KMS-11 (cell line): Measurements from ENCODE around the gene CADPS2.
"Not testable (repeated sequence)": the region's sequence is repeated elsewhere in the genome, so short reads cannot be mapped to it uniquely, and the experiment has no call there.

Experiments used
- H2AFZ ChIP-seq: fragments of 200-600 bp; sonication (generic); 2 replicates; pipeline ENCODE4 v1.6.1; 2016; ENCODE audit warnings: antibody characterized with exemption, mixed run types, low read depth
- H3K27ac ChIP-seq: fragments of 200-600 bp; sonication (generic); 2 replicates; pipeline ENCODE4 v1.6.1; 2016; ENCODE audit warnings: mild to moderate bottlenecking, mixed run types
- H3K27me3 ChIP-seq: fragments of 200-600 bp; sonication (generic); 2 replicates; pipeline ENCODE4 v1.6.1; 2017; ENCODE audit warnings: mild to moderate bottlenecking, low read depth, mixed run types, moderate library complexity; ENCODE audit not compliant: insufficient read depth
- H3K36me3 ChIP-seq: fragments of 200-600 bp; sonication (generic); 2 replicates; pipeline ENCODE4 v1.6.1; 2017; ENCODE audit warnings: mild to moderate bottlenecking, mixed run types; ENCODE audit not compliant: insufficient read depth
- H3K4me1 ChIP-seq: fragments of 200-600 bp; sonication (generic); 2 replicates; pipeline ENCODE4 v1.6.1; 2016; ENCODE audit warnings: mild to moderate bottlenecking, low read depth, mixed run types; ENCODE audit not compliant: poor library complexity, severe bottlenecking
- H3K4me2 ChIP-seq: fragments of 200-600 bp; sonication (generic); 2 replicates; pipeline ENCODE4 v1.7.0; 2016; ENCODE audit warnings: mild to moderate bottlenecking, mixed run types
- H3K4me3 ChIP-seq: fragments of 200-600 bp; sonication (generic); IDR thresholded peaks from 2 replicates; pipeline ENCODE4 v1.6.1; 2017; ENCODE audit warnings: low read depth, low read length, mixed read lengths; ENCODE audit not compliant: insufficient read depth
- H3K79me2 ChIP-seq: fragments of 200-600 bp; sonication (generic); 2 replicates; pipeline ENCODE4 v1.6.1; 2016; ENCODE audit warnings: low read depth, mixed run types; ENCODE audit not compliant: insufficient read depth
- H3K9ac ChIP-seq: fragments of 200-600 bp; sonication (generic); 2 replicates; pipeline ENCODE4 v1.6.1; 2016; ENCODE audit warnings: mild to moderate bottlenecking, mixed run types
- H4K20me1 ChIP-seq: fragments of 200-600 bp; sonication (generic); 2 replicates; pipeline ENCODE4 v1.6.1; 2016; ENCODE audit warnings: mild to moderate bottlenecking, mixed run types; ENCODE audit not compliant: insufficient read depth
- TF ChIP-seq, protein P1 (sequence below): fragments of 200-600 bp; sonication (generic); conservative IDR thresholded peaks from 2 replicates; pipeline ENCODE4 v1.6.1; 2017; ENCODE audit warnings: low read depth, mild to moderate bottlenecking, antibody characterized with exemption, low read length, moderate library complexity, mixed read lengths

CADPS2 gene

GRCh38 chr7:122684504-122684903 lies 201.8 kb downstream of the CADPS2 start:
- Histone ChIP-seq H3K4me1 (no peaks in the 10 kb centered on the region), H2AFZ (no peak overlapping the region), H3K4me3 (no peak overlapping the region), H3K36me3 (no peaks in the 10 kb centered on the region), H3K27ac (no peak overlapping the region), H3K79me2 (no peaks in the 10 kb centered on the region), H3K9ac (no peak overlapping the region), H3K27me3 (no peaks in the 10 kb centered on the region), H3K4me2 (no peak overlapping the region), H4K20me1 (no peaks in the 10 kb centered on the region)
- TF ChIP-seq, protein P1, sequence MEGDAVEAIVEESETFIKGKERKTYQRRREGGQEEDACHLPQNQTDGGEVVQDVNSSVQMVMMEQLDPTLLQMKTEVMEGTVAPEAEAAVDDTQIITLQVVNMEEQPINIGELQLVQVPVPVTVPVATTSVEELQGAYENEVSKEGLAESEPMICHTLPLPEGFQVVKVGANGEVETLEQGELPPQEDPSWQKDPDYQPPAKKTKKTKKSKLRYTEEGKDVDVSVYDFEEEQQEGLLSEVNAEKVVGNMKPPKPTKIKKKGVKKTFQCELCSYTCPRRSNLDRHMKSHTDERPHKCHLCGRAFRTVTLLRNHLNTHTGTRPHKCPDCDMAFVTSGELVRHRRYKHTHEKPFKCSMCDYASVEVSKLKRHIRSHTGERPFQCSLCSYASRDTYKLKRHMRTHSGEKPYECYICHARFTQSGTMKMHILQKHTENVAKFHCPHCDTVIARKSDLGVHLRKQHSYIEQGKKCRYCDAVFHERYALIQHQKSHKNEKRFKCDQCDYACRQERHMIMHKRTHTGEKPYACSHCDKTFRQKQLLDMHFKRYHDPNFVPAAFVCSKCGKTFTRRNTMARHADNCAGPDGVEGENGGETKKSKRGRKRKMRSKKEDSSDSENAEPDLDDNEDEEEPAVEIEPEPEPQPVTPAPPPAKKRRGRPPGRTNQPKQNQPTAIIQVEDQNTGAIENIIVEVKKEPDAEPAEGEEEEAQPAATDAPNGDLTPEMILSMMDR: no peak

- H3K79me2 ChIP-seq: no peaks in the 10 kb centered on the region
- H3K27me3 ChIP-seq: no peaks in the 10 kb centered on the region
- H2AFZ ChIP-seq: no peak overlapping the region
- no peak overlapping the region for H3K27ac ChIP-seq
- no peaks in the 10 kb centered on the region for H4K20me1 ChIP-seq
- no peaks in the 10 kb centered on the region for H3K36me3 ChIP-seq
- H3K4me1 ChIP-seq: no peaks in the 10 kb centered on the region
- TF ChIP-seq, protein P1: no peak
- no peak overlapping the region for H3K9ac ChIP-seq
- H3K4me2 ChIP-seq: no peak overlapping the region
- H3K4me3 ChIP-seq: no peak overlapping the region
Measured at GRCh38 chr7:122682815-122683550, 203.3 kb downstream of the CADPS2 start.

GRCh38 chr7:122681186-122681585 lies 205.1 kb downstream of the CADPS2 start:
- H3K4me3 ChIP-seq, H4K20me1 ChIP-seq, H3K27me3 ChIP-seq, H3K9ac ChIP-seq, H3K79me2 ChIP-seq, H2AFZ ChIP-seq, H3K27ac ChIP-seq, H3K36me3 ChIP-seq, H3K4me1 ChIP-seq, H3K4me2 ChIP-seq: not testable (repeated sequence)

DNA sequence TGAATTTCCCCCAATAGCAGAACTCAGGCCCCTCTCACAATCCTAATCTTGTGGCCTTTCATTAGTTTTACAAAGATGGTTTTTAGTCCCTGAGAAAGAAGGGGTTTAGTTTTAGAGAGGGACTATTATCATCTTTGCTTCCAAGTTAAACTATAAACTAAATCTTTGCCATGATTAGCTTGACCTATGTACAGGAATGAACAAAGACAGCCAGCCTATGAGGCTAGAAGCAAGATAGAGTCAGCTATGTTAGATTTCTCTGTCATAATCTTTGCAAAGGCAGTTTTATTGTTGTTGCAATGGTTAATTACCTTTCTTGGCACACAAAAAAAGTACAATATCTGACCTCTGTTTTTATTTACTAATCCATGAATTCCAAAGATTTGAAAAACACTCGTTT lies 206.4 kb downstream of the CADPS2 start:
- Histone ChIP-seq H4K20me1 (no peaks in the 10 kb centered on the region), H2AFZ (no peak overlapping the region), H3K79me2 (no peaks in the 10 kb centered on the region), H3K36me3 (no peaks in the 10 kb centered on the region), H3K4me1 (no peaks in the 10 kb centered on the region), H3K27ac (no peak overlapping the region), H3K4me2 (no peak overlapping the region), H3K27me3 (no peaks in the 10 kb centered on the region), H3K4me3 (no peak overlapping the region), H3K9ac (no peak overlapping the region)
- TF ChIP-seq, protein P1: no peak

DNA sequence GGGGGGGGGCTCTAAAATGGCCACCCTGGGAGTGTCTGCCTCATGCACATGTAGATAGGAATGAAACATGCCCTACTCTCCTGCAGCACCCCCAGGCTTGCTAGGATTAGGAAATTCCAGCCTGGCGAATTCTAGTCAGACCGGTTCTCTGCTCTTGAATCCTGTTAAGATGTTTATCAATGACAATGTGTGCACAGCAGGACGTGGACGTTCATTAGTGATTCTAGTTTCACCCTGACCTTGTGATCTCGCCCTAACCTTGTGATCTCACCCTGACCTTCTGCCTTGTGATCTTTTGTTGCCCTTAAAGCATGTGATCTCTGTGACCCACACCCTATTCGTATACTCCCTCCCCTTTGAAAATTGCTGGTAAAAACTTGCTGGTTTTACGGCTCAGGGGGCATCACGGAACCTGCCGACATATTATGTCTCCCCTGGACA lies 207.0 kb downstream of the CADPS2 start:
- H3K27ac ChIP-seq, H3K36me3 ChIP-seq, H3K9ac ChIP-seq, H2AFZ ChIP-seq, H3K4me2 ChIP-seq, H3K79me2 ChIP-seq, H3K4me3 ChIP-seq, H4K20me1 ChIP-seq, H3K27me3 ChIP-seq, H3K4me1 ChIP-seq: not testable (repeated sequence)
